Islet of Langerhans (tissue), 1 donor: ENCODE results near the gene PVR.
"Not testable (repeated sequence)": the region's sequence is repeated elsewhere in the genome, so short reads cannot be mapped to it uniquely, and the experiment has no call there.

Experiments used
- FAIRE-seq: peaks from one replicate; lab custom pipeline; 2011; peaks lifted over from hg19 to GRCh38; lab: Jason Lieb, UNC

The PVR gene

DNA sequence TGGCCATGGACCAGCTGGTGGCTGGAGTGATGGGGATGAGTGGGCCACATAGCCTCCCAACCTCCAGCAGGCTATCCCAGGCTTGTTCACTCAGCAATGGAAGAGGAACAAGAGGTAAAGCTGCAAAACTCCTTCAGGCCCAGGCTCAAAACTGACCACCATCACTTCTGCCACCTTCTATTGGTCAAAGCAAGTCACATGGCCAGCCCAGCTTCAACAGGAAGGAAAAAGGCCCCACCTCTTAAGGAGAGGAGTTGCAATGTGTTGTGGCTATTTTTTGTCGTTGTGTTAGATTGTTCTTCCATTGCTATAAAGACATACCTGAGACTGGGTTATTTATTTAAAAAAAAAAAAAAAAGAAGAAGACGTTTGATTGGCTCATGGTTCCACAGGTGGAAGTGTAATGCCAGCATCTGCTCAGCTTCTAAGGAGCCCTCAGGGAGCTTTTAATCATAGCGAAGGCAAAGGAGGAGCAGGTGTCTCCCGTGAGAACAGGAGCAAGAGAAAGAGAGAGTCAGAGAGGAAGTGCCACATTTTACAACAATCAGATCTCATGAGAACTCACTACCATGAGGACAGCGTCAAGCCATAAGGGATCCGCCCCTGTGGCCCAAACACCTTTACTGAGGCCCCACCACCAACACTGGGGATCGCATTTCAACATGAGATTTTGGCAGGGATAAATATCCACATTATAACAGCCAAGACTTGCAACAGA, 24.9 kb upstream of the PVR start:
- FAIRE-seq, result no peak

DNA sequence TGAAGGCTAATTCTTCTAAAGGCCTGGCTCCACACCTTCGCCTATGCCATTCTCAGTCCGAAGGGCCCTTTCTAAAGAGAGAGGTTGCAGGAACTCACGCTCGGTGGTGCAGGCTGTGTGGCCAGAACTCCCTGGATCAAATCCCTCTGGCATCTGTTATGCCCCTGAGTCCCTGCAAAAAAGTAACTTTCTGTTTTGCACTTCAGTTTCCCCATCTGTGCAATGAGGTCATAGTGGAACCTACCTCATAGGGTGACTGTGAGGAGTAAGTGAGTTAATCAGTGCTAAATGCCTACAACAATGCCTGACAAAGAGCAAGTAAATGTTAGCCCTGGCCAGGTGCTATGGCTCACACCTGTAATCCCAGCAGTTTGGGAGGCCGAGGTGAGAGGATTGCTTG, 23.0 kb upstream of the PVR start:
- no peak for FAIRE-seq

GRCh38 chr19:44621367-44621766, 22.3 kb upstream of the PVR start:
- FAIRE-seq, result no peak

DNA sequence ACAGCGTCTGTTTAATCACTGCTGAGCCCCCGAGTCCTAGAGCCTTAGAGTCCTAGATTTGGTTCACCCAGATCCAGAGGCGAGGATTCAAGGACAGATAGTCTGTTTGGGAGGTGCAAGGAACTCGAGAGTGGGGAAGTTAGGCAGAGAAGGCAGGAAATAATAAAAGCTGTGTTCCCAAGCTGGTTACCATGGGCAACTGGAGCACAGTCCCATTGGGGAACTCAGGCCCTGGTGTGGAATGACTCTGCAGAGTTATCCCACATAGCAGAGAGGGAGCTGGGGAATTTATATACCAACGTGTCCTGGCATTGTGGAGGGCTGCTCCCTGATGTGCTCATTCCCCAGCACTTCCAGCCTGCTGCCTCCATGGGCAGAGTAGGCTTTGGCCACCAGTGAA, 20.6 kb upstream of the PVR start:
- no peak for FAIRE-seq

- FAIRE-seq, result no peak
Observed at GRCh38 chr19:44623626-44624025, 20.1 kb upstream of the PVR start.

DNA sequence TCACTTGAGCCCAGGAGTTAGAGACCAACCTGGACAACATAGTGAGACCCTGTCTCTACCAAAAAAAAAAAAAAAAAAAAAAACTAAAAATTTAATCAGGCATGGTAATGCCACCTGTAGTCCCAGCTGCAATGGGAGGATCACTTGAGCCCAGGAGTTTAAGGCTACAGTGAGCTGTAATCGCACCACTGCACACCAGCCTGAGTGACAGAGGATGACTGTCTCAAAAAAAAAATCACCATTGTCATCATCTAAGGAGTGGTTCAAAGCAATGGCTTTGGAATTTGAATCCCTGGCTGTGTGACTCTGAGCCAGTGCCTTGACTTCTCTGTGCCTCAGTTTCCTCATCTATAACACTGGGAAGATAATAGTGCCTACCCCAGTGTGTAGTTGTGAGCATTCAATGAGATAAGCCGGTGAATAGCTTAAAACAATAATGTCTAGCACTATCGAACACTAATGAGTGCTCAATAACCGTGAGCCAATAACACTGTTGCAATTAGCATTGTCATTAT, 18.8 kb upstream of the PVR start:
- FAIRE-seq, result no peak

GRCh38 chr19:44625637-44626036, 18.1 kb upstream of the PVR start:
- not testable (repeated sequence) for FAIRE-seq

DNA sequence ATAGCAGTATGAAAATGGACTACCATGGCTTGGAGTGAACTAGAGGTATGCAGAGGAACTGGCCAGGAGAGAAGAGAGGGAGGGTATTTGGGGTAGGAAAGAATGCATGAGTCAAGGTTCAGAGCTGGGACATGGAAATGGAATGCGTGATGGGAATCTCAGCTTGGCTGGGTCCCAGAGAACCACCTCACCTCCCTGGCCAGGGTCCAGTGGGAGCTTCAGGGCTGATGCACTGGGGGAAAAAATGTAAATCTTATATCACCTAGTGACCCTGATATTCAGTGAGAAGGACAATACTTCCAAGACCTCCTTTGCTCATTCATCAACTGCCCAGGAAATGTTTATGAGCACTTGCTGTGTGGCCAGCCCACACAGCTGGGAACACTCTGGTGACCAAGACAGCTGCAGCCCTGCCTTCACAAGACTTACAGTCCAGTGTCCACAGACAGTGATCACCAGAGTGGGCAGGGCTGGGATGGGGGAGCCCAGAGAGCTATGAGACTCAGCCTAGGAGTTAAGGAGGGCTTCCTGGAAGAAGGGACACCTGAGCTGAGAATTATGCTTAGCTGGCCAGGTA, 17.6 kb upstream of the PVR start:
- FAIRE-seq, result no peak

- FAIRE-seq, result no peak
Observed at GRCh38 chr19:44627631-44628030, 16.1 kb upstream of the PVR start.

- FAIRE-seq, result no peak
Observed at GRCh38 chr19:44628793-44629192, 14.9 kb upstream of the PVR start.

GRCh38 chr19:44631611-44632010, 12.1 kb upstream of the PVR start:
- not testable (repeated sequence) for FAIRE-seq

DNA sequence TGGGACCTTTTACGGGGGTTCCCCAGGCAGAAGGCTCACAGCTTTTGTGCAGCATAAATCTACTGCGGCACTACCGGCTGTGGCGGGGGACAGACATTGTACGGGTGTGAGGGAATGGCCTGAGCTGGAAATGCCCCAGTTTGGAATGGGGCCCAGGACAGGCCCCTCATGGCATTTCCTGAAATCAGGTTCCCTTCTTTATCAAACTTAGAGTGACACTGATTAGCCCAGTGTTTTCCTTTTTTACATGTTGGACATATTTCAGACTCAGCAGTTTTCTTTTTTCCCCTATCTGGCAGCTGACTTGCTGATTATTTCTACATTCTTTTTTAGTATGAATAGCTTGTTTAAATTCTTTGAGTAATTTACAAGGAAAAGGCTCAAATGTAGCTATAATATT, 9.7 kb upstream of the PVR start:
- FAIRE-seq, result not testable (repeated sequence)

DNA sequence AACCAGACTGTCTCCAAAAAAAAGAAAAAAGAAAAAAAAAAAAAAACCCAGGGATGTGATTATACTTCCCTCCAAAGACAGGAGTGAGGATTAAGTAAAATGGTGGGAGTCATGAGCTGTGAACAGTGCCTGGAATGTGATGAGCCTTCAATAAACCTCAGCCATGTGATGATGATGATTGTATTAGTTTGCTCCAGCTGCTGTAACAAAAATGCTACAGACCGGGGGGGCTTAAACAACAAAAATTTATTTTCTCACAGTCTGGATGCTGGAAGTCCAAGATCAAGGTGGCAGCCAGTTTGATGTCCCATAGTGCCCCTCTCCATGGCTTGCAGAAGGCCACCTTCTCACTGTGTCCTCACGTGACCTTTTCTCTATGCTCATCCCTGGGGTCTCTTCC, 8.9 kb upstream of the PVR start:
- FAIRE-seq, result no peak

DNA sequence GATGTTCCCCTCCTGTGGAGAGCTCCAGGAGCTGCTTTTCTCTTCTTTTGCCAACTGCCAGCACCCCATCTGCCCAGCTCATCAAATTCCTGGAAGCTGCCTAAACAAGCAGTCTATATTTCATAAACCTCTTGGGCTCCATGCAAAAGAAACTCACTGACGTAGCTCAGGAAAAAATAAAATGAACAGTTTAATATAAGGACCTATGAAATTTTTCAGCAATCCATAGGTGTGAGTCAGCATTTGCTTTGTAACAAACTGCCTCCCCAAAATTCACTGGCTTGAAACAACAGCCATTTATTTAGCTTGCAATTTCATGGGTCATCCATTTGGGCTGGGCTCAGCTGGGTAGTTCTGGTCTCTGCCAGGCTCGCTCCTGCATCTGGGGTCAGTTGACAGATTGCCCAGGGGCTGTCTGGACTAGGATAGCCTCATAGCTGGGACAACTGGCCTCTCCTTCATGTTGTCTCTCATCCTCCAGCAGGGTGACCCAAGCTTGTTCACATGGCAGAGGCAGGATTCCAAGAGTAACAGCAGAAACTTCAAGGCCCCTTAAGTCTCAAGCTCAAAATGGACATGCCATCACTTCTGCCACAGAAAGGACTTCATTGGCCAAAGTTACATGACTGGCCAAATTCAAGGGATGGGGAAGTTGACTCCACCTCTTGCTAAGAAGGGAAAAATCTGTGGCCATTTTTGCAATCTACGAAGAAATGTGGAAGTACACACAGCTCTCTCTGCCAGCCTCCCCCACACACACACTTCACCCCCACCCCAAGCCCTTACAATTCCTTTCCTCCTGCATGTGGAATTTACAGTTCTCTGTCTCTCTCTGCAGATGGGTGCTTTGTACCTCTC, 7.9 kb upstream of the PVR start:
- FAIRE-seq, result no peak

DNA sequence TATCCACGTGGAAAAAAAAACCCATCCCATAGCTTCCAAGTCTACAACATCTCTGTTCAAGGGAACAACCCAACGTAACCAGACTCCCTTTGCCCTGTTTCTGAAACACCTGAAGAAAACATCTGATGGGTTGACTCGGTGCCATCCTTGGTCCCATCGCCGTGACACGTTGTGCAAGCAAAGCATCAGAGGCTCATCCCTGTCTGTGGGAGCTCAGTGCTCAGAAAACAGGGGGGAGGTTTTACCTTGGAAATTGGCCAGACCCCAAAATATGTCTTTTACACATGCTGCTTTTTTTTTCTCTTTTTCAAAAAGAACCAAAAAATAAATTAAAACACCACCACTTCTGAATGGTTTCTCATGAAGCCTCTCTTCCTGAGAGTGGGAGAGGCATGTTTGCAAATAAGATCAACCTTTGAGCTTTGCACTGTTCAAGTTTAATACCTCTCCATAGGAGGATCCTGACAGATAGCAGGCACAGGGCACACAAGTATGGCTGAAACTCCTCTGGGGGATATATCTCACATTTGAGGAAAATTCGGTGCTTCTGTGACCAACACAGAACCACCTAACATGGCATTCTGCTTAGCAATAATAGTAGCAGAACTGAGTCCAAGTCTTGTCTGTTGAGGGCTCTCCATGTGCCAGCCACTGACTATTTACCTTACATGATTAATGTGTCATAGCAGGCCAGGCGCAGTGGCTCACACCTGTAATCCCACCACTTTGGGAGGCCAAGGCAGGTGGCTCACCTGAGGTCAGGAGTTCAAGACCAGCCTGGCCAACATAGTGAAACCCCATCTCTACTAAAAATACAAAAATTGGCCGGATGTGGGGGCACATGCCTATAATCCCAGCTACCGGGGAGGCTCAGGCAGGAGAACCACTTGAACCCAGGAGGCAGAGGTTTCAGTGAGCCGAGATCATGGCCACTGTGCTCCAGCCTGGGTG, 7.0 kb upstream of the PVR start:
- no peak for FAIRE-seq

GRCh38 chr19:44637390-44637764, 6.3 kb upstream of the PVR start:
- no peak for FAIRE-seq

DNA sequence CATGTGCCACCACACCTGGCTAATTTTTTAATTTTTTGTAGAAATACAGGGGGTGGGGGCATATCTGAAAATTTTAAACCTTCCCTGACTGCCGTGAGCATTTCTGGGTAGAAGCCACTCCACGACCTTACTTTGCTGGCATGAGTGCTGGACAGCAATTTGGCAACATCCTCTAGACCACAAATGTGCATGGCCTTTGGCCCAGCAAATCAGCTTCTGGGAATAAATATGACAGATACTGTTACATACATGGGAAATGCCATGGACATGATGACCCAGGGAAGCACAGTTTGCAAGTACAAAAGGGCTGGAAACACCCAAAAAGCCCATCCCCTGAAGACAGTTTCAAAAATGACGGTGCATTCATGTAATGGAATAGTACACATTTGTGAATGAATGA, 3.2 kb upstream of the PVR start:
- FAIRE-seq, result no peak

- FAIRE-seq, result no peak
Observed at GRCh38 chr19:44641501-44642265, 2.0 kb upstream of the PVR start.

- no peak for FAIRE-seq
Observed at GRCh38 chr19:44642377-44642776, 1.3 kb upstream of the PVR start.

DNA sequence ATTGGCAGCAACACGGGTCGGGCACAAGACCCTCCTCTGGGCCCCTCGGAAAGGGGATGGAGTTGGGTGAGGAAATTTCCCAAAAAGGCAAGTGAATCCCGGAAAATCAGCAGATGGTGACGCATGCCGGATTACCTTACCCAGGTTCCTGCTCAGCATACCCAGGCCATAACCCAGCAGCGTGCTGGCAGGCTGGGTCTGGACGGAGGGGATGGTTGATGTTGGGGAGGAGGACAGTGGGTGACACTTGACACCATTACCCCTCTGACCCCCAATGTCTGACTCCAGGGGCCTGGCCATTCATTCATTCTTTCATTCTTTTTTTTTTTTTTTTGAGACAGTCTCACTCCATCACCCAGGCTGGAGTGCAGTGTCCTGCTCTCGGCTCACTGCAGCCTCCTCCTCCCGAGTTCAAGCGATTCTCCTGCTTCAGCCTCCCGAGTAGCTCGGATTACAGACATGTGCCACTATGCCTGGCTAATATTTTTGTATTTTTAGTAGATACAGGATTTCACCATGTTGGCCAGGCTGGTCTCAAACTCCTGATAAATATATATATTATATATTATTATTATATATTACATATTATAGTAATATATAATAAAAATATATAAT, 799 bp downstream of the PVR start:
- FAIRE-seq, result no peak
